Panc1 (cell line): Measurements from ENCODE around the gene VSX2. TPM values are rescaled to one million over a fixed set of nuclear protein-coding genes. Genes with fewer than 3 reads are reported as not detected.

Source experiments
- ATAC-seq: fragments of 200-7000 bp; cut with Tn5 transposase; 2 replicates; pipeline ENCODE4 v1.9.1; 2020; ENCODE audit warnings: mild to moderate bottlenecking, moderate library complexity
- BruUV-seq: library from RNA; stranded (reverse); fragments of 400-500 nt; replicated peaks from 2 replicates; lab custom pipeline; 2021; lab: Mats Ljungman, UMichigan
- CTCF ChIA-PET: fragments of 300-600 bp; sonication (Branson Sonifier 250); formaldehyde crosslinking; loops from one replicate; lab custom pipeline; 2022; ENCODE audit warnings: antibody characterized with exemption; lab: Charles Lee
- POLR2A ChIA-PET: fragments of 300-600 bp; sonication (Branson Sonifier 250); formaldehyde crosslinking; loops from one replicate; lab custom pipeline; 2022; ENCODE audit warnings: antibody characterized with exemption; lab: Charles Lee
- DNase-seq: peaks from one replicate; pipeline ENCODE4 v3.0.0-alpha.2; 2010; ENCODE audit warnings: low read depth, low spot score
- H3K27ac ChIP-seq: 2 replicates; pipeline ENCODE4 v1.5.1; 2011; ENCODE audit warnings: mild to moderate bottlenecking, low read length, inconsistent platforms
- H3K27me3 ChIP-seq: fragments of 200-500 bp; sonication (Bioruptor generic); 2 replicates; pipeline ENCODE4 v1.6.0; 2014; ENCODE audit warnings: low read length, inconsistent platforms; ENCODE audit not compliant: control insufficient read depth, insufficient read depth
- H3K36me3 ChIP-seq: fragments of 200-500 bp; sonication (Bioruptor generic); 2 replicates; pipeline ENCODE4 v1.5.1; 2014; ENCODE audit warnings: inconsistent platforms, mild to moderate bottlenecking, low read length, moderate library complexity; ENCODE audit not compliant: control insufficient read depth, insufficient read depth
- H3K4me1 ChIP-seq: 2 replicates; pipeline ENCODE4 v1.5.1; 2011; ENCODE audit warnings: inconsistent platforms, mild to moderate bottlenecking, low read length, moderate library complexity; ENCODE audit not compliant: control insufficient read depth, insufficient read depth
- H3K4me3 ChIP-seq, 2 experiments: 2 replicates each; pipeline ENCODE4 v1.5.1; 2011 to 2012; ENCODE audit warnings: low read depth in 2 of 2, low read length in 2 of 2, mild to moderate bottlenecking in 2 of 2, inconsistent platforms in 1 of 2, moderate library complexity in 1 of 2
- H3K9me3 ChIP-seq: fragments of 200-500 bp; sonication (Bioruptor generic); 2 replicates; pipeline ENCODE4 v1.5.1; 2014; ENCODE audit warnings: low read depth, mild to moderate bottlenecking, inconsistent platforms, low read length, moderate library complexity; ENCODE audit not compliant: control insufficient read depth, insufficient read depth
- POLR2AphosphoS5 ChIP-seq: IDR thresholded peaks from 2 replicates; pipeline ENCODE4 v1.6.1; 2012; ENCODE audit warnings: mild to moderate bottlenecking, low read depth, low read length, moderate library complexity
- SIN3A ChIP-seq: IDR thresholded peaks from 2 replicates; pipeline ENCODE4 v1.6.1; 2012; ENCODE audit warnings: low read depth, mild to moderate bottlenecking, low read length, moderate library complexity, borderline replicate concordance; ENCODE audit not compliant: insufficient read depth
- TCF7L2 ChIP-seq: IDR thresholded peaks from 2 replicates; pipeline ENCODE4 v1.6.1; 2011; ENCODE audit warnings: mild to moderate bottlenecking, low read depth, low read length, inconsistent platforms
- in situ Hi-C: cut with HindIII; loops from 2 replicates; pipeline ENCODE4 v1.10.0; 2016; ENCODE audit warnings: low sequenced_read_pairs, low pct_unique_long_range_greater_than_20kb
- intact Hi-C: fragments of 100-400 bp; cut with micrococcal nuclease; formaldehyde crosslinking; loops from one replicate; pipeline ENCODE4 v1.10.0; 2022; ENCODE audit not compliant: unreplicated experiment
- total RNA-seq: library from RNA; stranded (reverse); gene quantifications from one replicate; pipeline ENCODE4 v1.2.1, GENCODE V29; 2021; ENCODE audit not compliant: unreplicated experiment
- TF ChIP-seq, protein P1 (sequence below), 2 experiments: IDR thresholded peaks; 2 replicates each; pipeline ENCODE4 v1.6.1; 2011 to 2012; ENCODE audit warnings: low read depth in 2 of 2, control low read depth in 1 of 2, low read length in 1 of 2, mild to moderate bottlenecking in 1 of 2, moderate library complexity in 1 of 2; ENCODE audit not compliant: insufficient read depth in 1 of 2
- TF ChIP-seq, protein P2 (sequence below): fragments of 450-650 bp; IDR thresholded peaks from 2 replicates; pipeline ENCODE4 v1.5.1; 2017; ENCODE audit warnings: mild to moderate bottlenecking

Gene VSX2
- total RNA-seq, 1 experiment from 2014 or later, result not detected

DNA sequence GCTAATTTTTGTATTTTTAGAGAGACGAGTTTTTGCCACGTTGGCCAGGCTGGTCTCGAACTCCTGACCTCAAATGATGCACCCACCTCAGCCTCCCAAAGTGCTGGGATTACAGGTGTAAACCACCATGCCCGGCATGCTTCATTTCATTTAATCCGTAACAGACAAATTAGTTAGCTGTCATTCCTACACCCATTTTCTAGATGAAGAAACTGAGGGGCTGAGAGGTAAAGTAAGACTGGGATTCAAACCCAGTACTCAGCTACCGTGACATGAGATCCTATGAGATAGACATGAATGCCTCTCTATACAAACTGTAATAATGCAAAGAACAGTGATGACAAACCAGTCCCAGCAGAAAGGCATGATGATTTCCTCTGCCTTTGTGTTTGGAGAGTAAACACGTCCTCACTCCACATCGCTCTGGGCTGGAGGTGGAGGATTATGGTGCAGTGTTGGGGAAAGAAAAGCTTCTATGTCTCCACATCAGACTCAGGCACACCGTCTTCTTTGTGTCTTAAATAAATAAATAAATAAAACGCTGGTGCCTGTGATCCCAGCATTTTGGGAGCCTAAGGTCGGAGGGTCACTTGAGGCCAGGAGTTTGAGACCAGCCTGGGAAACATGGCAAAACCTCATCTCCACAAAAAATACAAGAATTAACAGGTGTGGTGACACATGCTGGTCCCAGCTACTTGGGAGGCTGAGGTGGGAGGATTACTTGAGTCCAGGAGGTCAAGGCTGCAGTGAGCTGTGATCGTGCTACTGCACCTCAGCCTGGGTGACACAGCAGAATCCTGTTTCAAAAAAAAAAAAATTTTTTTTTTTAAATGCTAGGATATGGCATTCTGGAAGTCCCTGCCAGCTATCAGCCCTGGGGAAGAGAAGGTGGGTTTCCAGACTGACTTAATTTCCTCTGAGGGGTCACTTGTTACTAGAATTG is 10.5 kb downstream of the VSX2 start:
- POLR2A ChIA-PET, result no interaction called here
- in situ Hi-C loops, result no loop called here
- intact Hi-C loops, result loop anchor here (2.0 kb wide), 1 partner anchor 139 kb away; no protein-coding TSS in a partner anchor
- no TSS peak for BruUV-seq
- H3K36me3 ChIP-seq, result no peaks in the 10 kb centered on the region
- ATAC-seq, result no peak
- CTCF ChIA-PET, result no interaction called here
- no peaks in the 10 kb centered on the region for H3K9me3 ChIP-seq
- no peak overlapping the region for H3K4me3 ChIP-seq
- DNase-seq, result no peak
- H3K27me3 ChIP-seq, result no peaks in the 10 kb centered on the region
- TF ChIP-seq SIN3A (no peak), TCF7L2 (no peak)
- TF ChIP-seq, protein P1, sequence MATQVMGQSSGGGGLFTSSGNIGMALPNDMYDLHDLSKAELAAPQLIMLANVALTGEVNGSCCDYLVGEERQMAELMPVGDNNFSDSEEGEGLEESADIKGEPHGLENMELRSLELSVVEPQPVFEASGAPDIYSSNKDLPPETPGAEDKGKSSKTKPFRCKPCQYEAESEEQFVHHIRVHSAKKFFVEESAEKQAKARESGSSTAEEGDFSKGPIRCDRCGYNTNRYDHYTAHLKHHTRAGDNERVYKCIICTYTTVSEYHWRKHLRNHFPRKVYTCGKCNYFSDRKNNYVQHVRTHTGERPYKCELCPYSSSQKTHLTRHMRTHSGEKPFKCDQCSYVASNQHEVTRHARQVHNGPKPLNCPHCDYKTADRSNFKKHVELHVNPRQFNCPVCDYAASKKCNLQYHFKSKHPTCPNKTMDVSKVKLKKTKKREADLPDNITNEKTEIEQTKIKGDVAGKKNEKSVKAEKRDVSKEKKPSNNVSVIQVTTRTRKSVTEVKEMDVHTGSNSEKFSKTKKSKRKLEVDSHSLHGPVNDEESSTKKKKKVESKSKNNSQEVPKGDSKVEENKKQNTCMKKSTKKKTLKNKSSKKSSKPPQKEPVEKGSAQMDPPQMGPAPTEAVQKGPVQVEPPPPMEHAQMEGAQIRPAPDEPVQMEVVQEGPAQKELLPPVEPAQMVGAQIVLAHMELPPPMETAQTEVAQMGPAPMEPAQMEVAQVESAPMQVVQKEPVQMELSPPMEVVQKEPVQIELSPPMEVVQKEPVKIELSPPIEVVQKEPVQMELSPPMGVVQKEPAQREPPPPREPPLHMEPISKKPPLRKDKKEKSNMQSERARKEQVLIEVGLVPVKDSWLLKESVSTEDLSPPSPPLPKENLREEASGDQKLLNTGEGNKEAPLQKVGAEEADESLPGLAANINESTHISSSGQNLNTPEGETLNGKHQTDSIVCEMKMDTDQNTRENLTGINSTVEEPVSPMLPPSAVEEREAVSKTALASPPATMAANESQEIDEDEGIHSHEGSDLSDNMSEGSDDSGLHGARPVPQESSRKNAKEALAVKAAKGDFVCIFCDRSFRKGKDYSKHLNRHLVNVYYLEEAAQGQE (IDR thresholded peaks at IDR 0.05; ENCODE audit: insufficient read depth in 1 of 2, low read depth in 2 of 2, low read length in 1 of 2), result no peak
- TF ChIP-seq, protein P2, sequence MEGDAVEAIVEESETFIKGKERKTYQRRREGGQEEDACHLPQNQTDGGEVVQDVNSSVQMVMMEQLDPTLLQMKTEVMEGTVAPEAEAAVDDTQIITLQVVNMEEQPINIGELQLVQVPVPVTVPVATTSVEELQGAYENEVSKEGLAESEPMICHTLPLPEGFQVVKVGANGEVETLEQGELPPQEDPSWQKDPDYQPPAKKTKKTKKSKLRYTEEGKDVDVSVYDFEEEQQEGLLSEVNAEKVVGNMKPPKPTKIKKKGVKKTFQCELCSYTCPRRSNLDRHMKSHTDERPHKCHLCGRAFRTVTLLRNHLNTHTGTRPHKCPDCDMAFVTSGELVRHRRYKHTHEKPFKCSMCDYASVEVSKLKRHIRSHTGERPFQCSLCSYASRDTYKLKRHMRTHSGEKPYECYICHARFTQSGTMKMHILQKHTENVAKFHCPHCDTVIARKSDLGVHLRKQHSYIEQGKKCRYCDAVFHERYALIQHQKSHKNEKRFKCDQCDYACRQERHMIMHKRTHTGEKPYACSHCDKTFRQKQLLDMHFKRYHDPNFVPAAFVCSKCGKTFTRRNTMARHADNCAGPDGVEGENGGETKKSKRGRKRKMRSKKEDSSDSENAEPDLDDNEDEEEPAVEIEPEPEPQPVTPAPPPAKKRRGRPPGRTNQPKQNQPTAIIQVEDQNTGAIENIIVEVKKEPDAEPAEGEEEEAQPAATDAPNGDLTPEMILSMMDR, result no peak
- H3K4me1 ChIP-seq, result no peaks in the 10 kb centered on the region
- H3K27ac ChIP-seq, result no peak overlapping the region

DNA sequence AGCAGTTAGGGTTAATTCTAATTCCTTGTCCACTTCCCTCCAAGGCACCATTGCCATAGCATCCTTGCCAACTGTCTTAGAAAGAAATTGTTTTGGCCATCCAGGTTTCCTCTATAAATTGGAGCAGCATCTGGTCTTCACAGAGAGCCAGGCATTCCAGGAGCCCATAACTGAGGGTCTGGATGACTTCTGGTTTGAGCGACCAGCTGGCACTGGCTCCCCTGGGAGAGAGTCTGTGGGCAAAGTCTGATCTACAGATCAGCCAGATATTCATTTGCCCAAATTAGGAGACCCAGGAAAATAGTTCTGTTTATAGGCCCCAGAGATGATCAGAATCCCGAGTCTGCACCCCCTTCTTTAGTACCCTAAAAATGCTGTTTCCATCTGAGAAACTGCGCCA is 16.0 kb downstream of the VSX2 start:
- BruUV-seq, result no TSS peak
- no peak overlapping the region for H3K27ac ChIP-seq
- H3K4me3 ChIP-seq, result no peak overlapping the region
- H3K36me3 ChIP-seq, result no peaks in the 10 kb centered on the region
- TF ChIP-seq, protein P2, result no peak
- TF ChIP-seq POLR2AphosphoS5, result no peak
- TF ChIP-seq TCF7L2, result no peak
- TF ChIP-seq SIN3A, result no peak
- TF ChIP-seq, protein P1 (IDR thresholded peaks at IDR 0.05; ENCODE audit: insufficient read depth in 1 of 2, low read depth in 2 of 2, low read length in 1 of 2), result no peak
- H3K27me3 ChIP-seq, result no peaks in the 10 kb centered on the region
- ChIA-PET POLR2A (no interaction called here), CTCF (no interaction called here)
- no peaks in the 10 kb centered on the region for H3K9me3 ChIP-seq
- intact Hi-C loops, result no loop called here
- in situ Hi-C loops, result no loop called here
- DNase-seq (no peak), ATAC-seq (no peak)
- no peaks in the 10 kb centered on the region for H3K4me1 ChIP-seq
